Activated CD4-positive, alpha-beta T cell treated with anti-CD3 and anti-CD28 coated beads, Interleukin-2, amount 50 U/mL, for 4 hours (primary cell): ENCODE results near the gene INAFM2.

Source experiments
- DNase-seq, 2 experiments: peaks; one replicate each; pipeline ENCODE4 v3.0.0-alpha.2; 2020

The INAFM2 gene

GRCh38 chr15:40330368-40330836 is 6.9 kb downstream of the INAFM2 start:
- no peak for DNase-seq

DNA sequence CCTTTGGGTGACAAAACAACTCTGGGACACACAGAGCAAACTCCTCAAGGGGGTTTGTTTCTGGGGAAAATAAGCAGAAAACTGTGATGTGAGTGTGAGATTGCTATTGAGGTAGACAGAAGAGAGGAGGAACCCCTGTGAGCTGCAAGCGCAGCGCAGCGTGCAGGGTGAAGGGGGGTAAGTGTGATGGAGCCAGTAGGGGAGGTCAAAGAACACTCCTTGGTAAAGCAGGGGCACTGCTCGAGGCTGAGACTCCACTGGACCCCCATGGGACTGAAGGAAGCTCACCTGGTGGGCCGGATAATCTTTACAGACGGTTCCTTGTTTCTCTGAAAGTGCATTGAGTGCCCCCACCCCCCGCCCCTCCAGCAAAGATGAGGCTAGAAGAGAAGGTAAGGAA is 7.5 kb downstream of the INAFM2 start:
- DNase-seq, result no peak

DNA sequence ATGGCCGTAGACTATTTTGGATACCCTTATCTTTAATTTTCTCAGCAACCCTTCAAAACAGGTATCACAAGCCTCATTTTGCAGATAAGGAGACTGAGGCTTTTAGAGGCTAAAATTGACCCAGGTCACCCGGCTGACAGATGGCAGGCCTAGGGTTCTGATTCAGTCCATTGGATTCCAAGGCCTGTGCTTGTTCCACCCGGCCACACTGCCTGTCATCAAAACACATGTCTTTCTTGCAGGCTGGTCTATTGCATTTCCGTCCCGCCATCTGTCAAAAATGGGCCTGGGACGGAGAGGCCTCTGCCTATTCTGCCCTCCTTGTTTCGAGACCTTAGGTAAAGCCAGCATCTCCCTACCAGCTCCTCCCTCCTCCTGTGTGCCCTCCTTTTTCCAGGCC is 8.1 kb downstream of the INAFM2 start:
- DNase-seq, result no peak

DNA sequence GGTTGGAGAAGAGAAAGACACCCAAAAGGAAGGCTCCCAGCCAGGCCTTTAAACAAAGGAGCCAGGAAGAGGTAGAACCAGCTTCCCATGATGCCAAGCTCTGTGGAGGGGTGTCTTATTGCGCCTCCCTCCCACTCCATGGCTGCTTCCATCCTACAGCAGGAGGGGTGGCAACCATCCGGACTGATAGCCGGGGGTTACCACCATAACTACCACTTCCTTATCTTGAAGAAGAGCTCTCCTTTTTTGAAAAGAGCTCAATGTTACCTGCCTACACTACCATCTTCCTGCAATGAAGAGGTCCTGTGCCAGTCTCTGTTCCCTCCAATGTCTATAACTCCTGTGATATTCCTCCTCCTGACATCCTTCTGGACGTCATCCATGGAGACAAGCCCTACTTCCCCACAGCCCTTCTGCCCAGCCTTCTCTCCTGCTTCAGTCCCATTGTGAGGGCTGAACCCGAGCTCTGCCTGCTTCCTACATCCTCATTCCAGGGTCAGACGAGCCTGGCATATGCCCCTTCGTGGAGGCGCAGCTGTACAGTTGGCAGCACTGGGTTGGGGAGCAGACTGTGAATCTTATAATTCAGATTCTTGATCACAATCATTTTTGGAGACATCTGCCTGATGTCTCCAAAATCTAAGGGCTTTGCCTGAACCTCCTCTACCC is 8.8 kb downstream of the INAFM2 start:
- no peak for DNase-seq

- peak; percentile 36 to 38 for DNase-seq
Measured at GRCh38 chr15:40333922-40334492, 10.5 kb downstream of the INAFM2 start.

GRCh38 chr15:40334541-40334940 is 11.0 kb downstream of the INAFM2 start:
- DNase-seq, result no peak

DNA sequence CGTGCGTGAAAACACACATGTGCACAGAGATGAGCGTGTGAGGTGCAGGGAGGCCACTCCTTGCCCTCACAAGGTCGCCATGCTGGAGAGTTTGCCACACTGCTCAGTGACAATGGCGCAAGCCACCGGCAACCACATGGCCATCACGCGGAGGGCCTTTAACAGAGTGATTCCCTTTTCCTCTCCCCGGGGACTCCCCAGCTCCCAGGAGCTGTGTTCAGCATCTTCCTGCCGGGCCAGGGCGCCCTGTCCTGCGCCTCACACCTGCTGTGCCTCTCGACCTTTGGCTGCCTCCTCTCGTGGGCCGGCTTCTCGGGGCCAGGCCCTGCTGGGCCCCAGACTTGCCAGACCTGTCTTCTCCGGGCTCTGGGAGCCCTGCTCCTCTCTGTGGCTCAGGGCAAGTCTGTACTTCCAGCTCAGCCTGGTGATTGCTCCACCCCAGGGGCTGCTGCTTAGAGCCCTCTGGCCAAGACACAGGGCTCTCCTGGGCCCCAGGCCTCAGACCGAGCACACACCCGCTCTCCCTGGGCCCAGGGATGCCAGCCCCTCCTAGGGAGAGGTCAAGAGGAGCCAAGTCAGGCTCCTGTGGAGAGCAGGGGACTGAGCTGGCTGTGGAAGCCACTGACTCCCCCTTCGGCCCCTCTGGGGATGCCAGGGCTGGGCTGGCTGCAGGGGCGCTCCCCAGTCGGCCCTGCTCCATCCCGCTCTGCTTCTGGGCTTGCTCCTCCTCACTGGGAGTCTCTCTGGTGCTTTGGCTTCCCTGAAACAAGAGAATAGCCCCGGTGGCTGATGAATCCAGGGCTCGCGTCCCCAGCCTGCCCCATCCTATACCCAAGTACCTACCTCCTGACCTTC is 11.7 kb downstream of the INAFM2 start:
- DNase-seq, result no peak

GRCh38 chr15:40335938-40336743 is 12.6 kb downstream of the INAFM2 start:
- no peak for DNase-seq

- DNase-seq, result no peak
Measured at GRCh38 chr15:40336744-40337122, 13.2 kb downstream of the INAFM2 start.

- no peak for DNase-seq
Measured at GRCh38 chr15:40337597-40337996, 14.1 kb downstream of the INAFM2 start.

DNA sequence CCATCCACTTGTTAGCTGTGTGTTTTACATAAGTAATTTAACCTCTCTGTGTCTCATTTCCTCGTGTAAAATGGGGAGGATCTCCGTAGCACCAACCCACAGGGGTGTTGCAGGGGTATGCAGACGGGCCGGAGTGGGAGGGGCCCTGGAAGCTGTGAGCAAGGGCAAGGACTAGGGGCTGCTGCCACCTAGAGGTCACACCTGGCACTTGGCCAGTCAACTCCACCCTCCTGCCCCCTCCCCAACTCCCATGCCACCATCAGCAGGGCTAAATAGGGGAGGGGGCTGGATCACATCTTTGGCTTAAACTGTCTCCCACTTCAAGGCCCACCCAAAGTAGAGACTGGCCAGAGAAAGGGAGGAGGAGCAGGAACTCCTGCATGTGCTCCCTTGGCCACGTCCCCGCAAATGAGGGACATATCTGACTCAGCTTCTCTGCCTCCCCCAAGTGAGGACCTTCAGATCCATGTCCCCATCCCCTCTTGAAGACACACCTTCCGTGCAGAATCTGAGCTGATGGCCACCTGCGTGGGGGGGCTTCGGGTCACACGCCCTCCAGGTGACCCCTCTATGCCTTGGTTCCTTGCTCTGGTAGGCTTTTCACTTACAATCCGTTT is 14.7 kb downstream of the INAFM2 start:
- DNase-seq, result peak; percentile 75 to 78

- DNase-seq, result no peak
Measured at GRCh38 chr15:40338921-40339620, 15.6 kb downstream of the INAFM2 start.

GRCh38 chr15:40339621-40339945 is 16.1 kb downstream of the INAFM2 start:
- no peak for DNase-seq

DNA sequence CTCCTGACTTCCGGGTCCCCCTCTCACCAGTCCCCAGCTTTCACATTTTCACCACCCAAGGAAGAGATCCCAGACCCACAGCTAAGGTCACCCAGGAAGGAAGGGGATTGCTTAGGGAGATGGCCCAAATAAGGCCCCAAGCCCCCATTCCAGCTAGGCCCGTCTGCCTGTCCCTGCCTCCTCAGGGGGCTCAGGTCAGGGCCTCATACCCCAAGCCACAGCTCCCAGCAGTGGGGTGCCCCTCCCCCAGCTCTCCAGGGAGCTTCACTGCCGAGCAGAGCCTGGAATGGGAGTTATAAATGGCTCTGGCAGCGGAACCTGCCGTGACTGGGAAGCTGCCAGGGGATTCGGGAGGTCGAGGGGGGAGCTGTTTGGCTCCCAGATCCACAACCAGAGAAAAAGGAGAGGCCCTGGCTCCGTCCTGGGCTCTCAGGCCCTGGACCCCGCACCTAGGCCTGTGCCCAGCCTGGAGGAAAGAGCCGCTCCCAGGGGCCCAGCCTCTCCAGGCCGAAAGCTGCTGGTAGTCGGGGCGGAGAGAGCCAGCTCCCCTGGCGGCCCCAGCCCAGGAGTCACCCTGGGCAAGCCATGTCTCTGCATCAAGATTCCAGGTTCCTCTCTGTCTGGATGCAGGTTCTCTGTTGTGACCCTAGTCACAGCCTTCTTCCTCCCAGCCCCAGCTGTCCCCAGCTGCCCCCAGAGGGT is 16.7 kb downstream of the INAFM2 start:
- no peak for DNase-seq

DNA sequence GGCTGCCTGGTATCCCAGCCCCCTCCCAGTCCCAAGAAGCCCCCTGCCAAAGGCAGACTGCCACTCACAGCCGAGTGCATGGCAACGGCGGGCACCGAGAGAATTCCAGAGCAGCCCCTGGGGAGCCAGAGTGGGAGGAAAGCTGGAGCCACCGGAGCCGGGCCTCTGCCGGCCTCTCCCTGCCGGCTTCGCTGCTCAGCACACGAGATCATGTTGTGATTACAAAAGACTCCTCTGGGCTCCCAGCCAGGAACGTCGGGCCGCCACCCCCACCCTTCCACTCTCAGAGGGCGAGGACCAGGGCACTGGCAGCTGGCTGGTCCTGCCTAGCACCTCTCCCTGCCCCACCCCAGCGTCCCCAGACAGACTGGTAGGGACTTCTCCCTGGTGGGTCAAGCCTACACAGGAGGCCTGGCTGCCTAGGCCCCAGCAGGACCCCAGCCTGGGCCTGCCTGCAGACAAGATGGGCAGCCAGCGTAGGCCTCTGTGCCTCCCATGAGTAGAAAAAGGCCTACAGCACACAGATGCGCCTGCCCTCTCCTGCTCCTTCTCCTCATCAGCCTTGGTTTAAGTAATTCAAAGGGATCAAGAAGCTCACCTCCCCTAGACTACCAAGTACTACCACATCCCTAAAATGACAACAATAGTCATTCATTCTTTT is 17.4 kb downstream of the INAFM2 start, which contains the start of gene CCDC9B:
CCDC9B (minus strand) TSS at position 200 of the 661 bp plus-strand sequence; CDS start at position 80, 120 bp downstream.
- no peak for DNase-seq

- DNase-seq, result no peak
Measured at GRCh38 chr15:40342416-40343320, 19.2 kb downstream of the INAFM2 start.

DNA sequence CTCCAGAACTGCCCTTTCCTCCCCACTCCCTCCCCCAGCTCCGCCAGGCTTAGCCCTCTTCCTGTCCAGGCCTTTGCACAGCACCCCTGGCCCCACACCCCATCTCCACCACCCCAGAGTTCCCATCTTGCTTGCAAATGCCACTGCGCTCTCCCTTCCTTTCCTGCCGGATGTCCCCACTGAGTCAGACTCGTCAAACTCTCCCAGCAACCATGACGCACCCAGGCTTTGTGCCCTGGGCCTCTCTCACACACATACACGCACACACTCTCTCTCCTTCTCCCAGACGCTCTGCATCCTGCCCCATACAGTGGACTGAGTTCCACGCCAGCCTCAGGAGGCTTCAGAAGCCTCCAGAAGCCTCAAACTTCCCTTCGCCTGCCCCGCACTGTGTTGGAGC is 20.0 kb downstream of the INAFM2 start:
- DNase-seq, result no peak

DNA sequence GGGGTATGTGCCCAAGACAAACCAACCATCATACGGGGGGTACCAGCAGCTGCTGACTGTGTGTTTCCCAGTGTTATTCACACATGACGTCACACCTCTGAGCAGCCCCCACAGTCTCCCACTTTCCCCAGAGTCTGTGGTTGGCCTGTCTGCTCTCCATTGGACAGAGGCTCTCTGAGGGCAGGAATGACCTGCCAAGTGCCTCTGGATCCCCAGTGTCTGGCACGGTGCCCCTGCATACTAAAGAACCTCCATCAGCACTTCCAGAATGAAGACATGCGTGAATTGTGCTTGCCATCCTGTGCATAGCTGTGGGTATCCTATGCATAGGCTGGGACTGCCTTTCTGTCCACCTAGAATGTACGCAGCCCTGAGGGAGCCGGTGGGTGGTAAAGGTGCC is 20.7 kb downstream of the INAFM2 start:
- no peak for DNase-seq

DNA sequence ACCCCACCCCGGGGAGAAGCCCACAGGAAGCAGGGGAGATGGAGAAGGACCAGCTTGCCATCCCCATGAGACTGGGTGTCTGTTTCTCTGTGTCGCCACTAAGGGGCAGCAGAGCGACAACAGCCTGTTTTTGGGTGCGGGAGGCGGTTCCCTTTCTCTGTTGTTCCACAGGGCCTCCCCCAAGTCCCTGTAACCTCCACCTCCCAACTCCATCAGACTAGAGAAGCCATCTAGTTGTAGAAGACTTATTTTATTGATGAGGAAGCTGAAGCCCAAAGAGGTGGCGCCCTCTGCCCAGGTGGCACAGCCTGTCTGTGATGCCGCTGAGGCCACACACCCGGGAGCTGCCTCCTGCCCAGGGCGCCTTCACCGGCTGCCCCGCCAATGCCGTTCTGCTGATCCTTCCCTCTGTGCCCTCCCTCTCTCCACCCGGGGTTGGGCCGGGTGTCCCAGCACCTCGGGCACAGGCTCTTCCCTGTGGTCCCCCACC is 21.2 kb downstream of the INAFM2 start:
- peak; percentile 61 to 65 for DNase-seq
